SK-N-SH (cell line): ENCODE data around the gene DDX39B. TPM values are rescaled to one million over a fixed set of nuclear protein-coding genes. Genes with fewer than 3 reads are reported as not detected.
A peak's percentile ranks its signal among the peaks of the same experiment; 100 is the strongest.

Source experiments
- CTCF ChIA-PET: fragments of 300-600, 350-600 bp; formaldehyde crosslinking; extraction: SDS; loops from one replicate; lab custom pipeline; 2021; lab: Yijun Ruan, JAX
- POLR2A ChIA-PET: fragments of 350-600 bp; sonication (Branson Sonifier 250); formaldehyde crosslinking; extraction: SDS; loops from one replicate; lab custom pipeline; 2020; ENCODE audit warnings: antibody characterized with exemption, inconsistent platforms; lab: Yijun Ruan, JAX
- DNase-seq: peaks from one replicate; pipeline ENCODE4 v3.0.0; 2012
- H2AFZ ChIP-seq: fragments of 200-600 bp; sonication (generic); 2 replicates; pipeline ENCODE4 v1.8.1; 2016; ENCODE audit warnings: antibody characterized with exemption, mild to moderate bottlenecking, low read depth
- H3F3A ChIP-seq: fragments of 200-600 bp; sonication (generic); replicated peaks from 2 replicates; pipeline ENCODE3; 2016; ENCODE audit warnings: antibody characterized with exemption, mild to moderate bottlenecking; ENCODE audit not compliant: insufficient read depth
- H3K27ac ChIP-seq, 2 experiments: fragments of 200-500 bp in 1 of 2; fragments of 200-600 bp in 1 of 2; sonication (Bioruptor generic) in 1 of 2; sonication (generic), shearing (Covaris generic) in 1 of 2; 2 replicates each; pipeline versions ENCODE4 v1.5.1 to v1.6.1; 2014 to 2016; ENCODE audit warnings: low read depth in 2 of 2, inconsistent platforms in 1 of 2, low read length in 1 of 2, mild to moderate bottlenecking in 1 of 2, mixed read lengths in 1 of 2
- H3K27me3 ChIP-seq: fragments of 200-600 bp; sonication (generic), shearing (Covaris generic); 2 replicates; pipeline ENCODE4 v1.6.1; 2016; ENCODE audit warnings: mixed run types; ENCODE audit not compliant: insufficient read depth
- H3K36me3 ChIP-seq, 2 experiments: fragments of 200-500 bp in 1 of 2; fragments of 200-600 bp in 1 of 2; sonication (Bioruptor generic) in 1 of 2; sonication (generic) in 1 of 2; replicated peaks in 1 of 2; 2 replicates each; pipeline versions ENCODE3 to v1.5.1; 2014 to 2016; ENCODE audit warnings: low read length in 1 of 2, mild to moderate bottlenecking in 1 of 2; ENCODE audit not compliant: insufficient read depth in 2 of 2, control insufficient read depth in 1 of 2
- H3K4me1 ChIP-seq, 2 experiments: fragments of 200-500 bp in 1 of 2; fragments of 200-600 bp in 1 of 2; sonication (Bioruptor generic) in 1 of 2; sonication (generic), shearing (Covaris generic) in 1 of 2; 2 replicates each; pipeline versions ENCODE4 v1.5.1 to v1.6.1; 2014 to 2016; ENCODE audit warnings: low read depth in 1 of 2, low read length in 1 of 2, mixed run types in 1 of 2; ENCODE audit not compliant: insufficient read depth in 2 of 2, control insufficient read depth in 1 of 2
- H3K4me2 ChIP-seq: fragments of 200-600 bp; sonication (generic), shearing (Covaris generic); 2 replicates; pipeline ENCODE4 v1.6.1; 2017; ENCODE audit warnings: mixed run types
- H3K4me3 ChIP-seq, 2 experiments: fragments of 200-500 bp in 1 of 2; fragments of 200-600 bp in 1 of 2; sonication (Bioruptor generic) in 1 of 2; sonication (generic), shearing (Covaris generic) in 1 of 2; 2 replicates each; pipeline versions ENCODE4 v1.5.1 to v1.8.1; 2014 to 2016; ENCODE audit warnings: low read depth in 2 of 2, inconsistent platforms in 1 of 2, low read length in 1 of 2, mild to moderate bottlenecking in 1 of 2, mixed read lengths in 1 of 2, moderate library complexity in 1 of 2
- H3K79me2 ChIP-seq: fragments of 200-600 bp; sonication (generic); 2 replicates; pipeline ENCODE4 v1.8.1; 2017; ENCODE audit warnings: mild to moderate bottlenecking; ENCODE audit not compliant: insufficient read depth
- H3K9ac ChIP-seq: fragments of 200-600 bp; sonication (generic); 2 replicates; pipeline ENCODE4 v1.6.1; 2017; ENCODE audit warnings: mixed run types
- H3K9me2 ChIP-seq: fragments of 200-600 bp; sonication (generic); 2 replicates; pipeline ENCODE4 v1.6.1; 2017; ENCODE audit warnings: mixed run types
- H3K9me3 ChIP-seq: fragments of 200-600 bp; sonication (generic); 2 replicates; pipeline ENCODE4 v1.6.1; 2017; ENCODE audit warnings: mixed run types, mild to moderate bottlenecking, moderate library complexity
- H4K20me1 ChIP-seq: fragments of 200-600 bp; sonication (generic); 2 replicates; pipeline ENCODE4 v1.6.1; 2017; ENCODE audit warnings: mild to moderate bottlenecking, mixed run types; ENCODE audit not compliant: insufficient read depth
- CHD2 ChIP-seq: fragments of 150-350 bp; IDR thresholded peaks from 2 replicates; pipeline ENCODE4 v1.6.1; 2018; ENCODE audit warnings: low read length; ENCODE audit not compliant: partially characterized antibody
- CTCF ChIP-seq: fragments of 200-600 bp; sonication (generic); IDR thresholded peaks from 2 replicates; pipeline ENCODE4 v1.6.1; 2017; ENCODE audit warnings: antibody characterized with exemption, mild to moderate bottlenecking, moderate library complexity
- EZH2phosphoT487 ChIP-seq: fragments of 200-600 bp; sonication (generic); IDR thresholded peaks from 2 replicates; pipeline ENCODE4 v1.6.1; 2017; ENCODE audit warnings: low read depth, mixed run types, mild to moderate bottlenecking, antibody characterized with exemption, moderate library complexity, borderline replicate concordance
- FOXM1 ChIP-seq: IDR thresholded peaks from 2 replicates; pipeline ENCODE4 v1.4.0; 2012; ENCODE audit warnings: low read depth, mild to moderate bottlenecking
- GABPA ChIP-seq: IDR thresholded peaks from 2 replicates; pipeline ENCODE4 v1.4.0; 2012; ENCODE audit warnings: low read depth, mild to moderate bottlenecking
- GATA2 ChIP-seq: sonication (generic); formaldehyde crosslinking; IDR thresholded peaks from 2 replicates; pipeline ENCODE4 v1.5.0; 2020; ENCODE audit warnings: mild to moderate bottlenecking, missing genetic modification reagents
- IRF3 ChIP-seq: fragments of 150-350 bp; IDR thresholded peaks from 2 replicates; pipeline ENCODE4 v1.6.1; 2016; ENCODE audit warnings: mild to moderate bottlenecking, low read depth, low read length
- JUND ChIP-seq: IDR thresholded peaks from 2 replicates; pipeline ENCODE4 v1.4.0; 2012
- MEF2A ChIP-seq: IDR thresholded peaks from 2 replicates; pipeline ENCODE4 v1.4.0; 2012; ENCODE audit warnings: low read depth, borderline replicate concordance
- NFIC ChIP-seq: IDR thresholded peaks from 2 replicates; pipeline ENCODE4 v1.4.0; 2012; ENCODE audit warnings: borderline replicate concordance
- PBX3 ChIP-seq: IDR thresholded peaks from 2 replicates; pipeline ENCODE4; 2012
- POLR2AphosphoS5 ChIP-seq: IDR thresholded peaks from 2 replicates; pipeline ENCODE4 v1.6.1; 2012; ENCODE audit warnings: low read depth, low read length
- RAD21 ChIP-seq: IDR thresholded peaks from 2 replicates; pipeline ENCODE4 v1.6.1; 2012; ENCODE audit warnings: mild to moderate bottlenecking, low read length
- REST ChIP-seq: IDR thresholded peaks from 2 replicates; pipeline ENCODE4 v1.6.1; 2012; ENCODE audit warnings: mild to moderate bottlenecking, low read depth, low read length, moderate library complexity
- RXRA ChIP-seq: IDR thresholded peaks from 2 replicates; pipeline ENCODE4 v1.4.0; 2012; ENCODE audit warnings: low read depth, mild to moderate bottlenecking, borderline replicate concordance
- SIN3A ChIP-seq: IDR thresholded peaks from 2 replicates; pipeline ENCODE4 v1.6.1; 2012; ENCODE audit warnings: low read depth, mild to moderate bottlenecking, low read length, moderate library complexity, borderline replicate concordance
- SMC3 ChIP-seq: IDR thresholded peaks from 2 replicates; pipeline ENCODE4 v1.6.1; 2012; ENCODE audit warnings: low read depth, low read length, improper control_type of control experiment
- TEAD4 ChIP-seq: IDR thresholded peaks from 2 replicates; pipeline ENCODE4 v1.4.0; 2012; ENCODE audit warnings: mild to moderate bottlenecking, borderline replicate concordance; ENCODE audit not compliant: insufficient read depth
- YY1 ChIP-seq: IDR thresholded peaks from 2 replicates; pipeline ENCODE4 v1.4.0; 2012; ENCODE audit warnings: low read depth, mild to moderate bottlenecking
- WGBS: methylation state at CpG from one replicate; pipeline ENCODE4 v1.1.6; 2017; ENCODE audit warnings: low lambda C conversion rate; 5-methylcytosine and 5-hydroxymethylcytosine counted together
- polyA plus RNA-seq, 3 experiments: library from polyadenylated mRNA; depleted of rRNA; stranded (reverse); fragments of >200 nt; gene quantifications; 2 replicates each; pipeline ENCODE4 v1.2.3, GENCODE V29; 2012

The DDX39B gene
- polyA plus RNA-seq, 1 of the 3 experiments (the other 2 are of a cell fraction), result 502 TPM

- TF ChIP-seq PBX3 (no peak), YY1 (no peak), CHD2 (no peak), RXRA (no peak), SMC3 (no peak), MEF2A (no peak), SIN3A (no peak)
Observed at GRCh38 chr6:31521835-31522234, 20.0 kb downstream of the DDX39B start (continued).

GRCh38 chr6:31513456-31514165 lies 28.2 kb downstream of the DDX39B start:
- no peaks in the 10 kb centered on the region for H3K36me3 ChIP-seq
- no peak overlapping the region for H3K4me3 ChIP-seq
- no peaks in the 10 kb centered on the region for H3K9me3 ChIP-seq
- H3K9ac ChIP-seq, result no peak overlapping the region
- no peak for DNase-seq
- no peaks in the 10 kb centered on the region for H3K9me2 ChIP-seq
- no peak overlapping the region for H2AFZ ChIP-seq
- peaks cover 0 to 3% of the 10 kb centered on the region in 2 experiments; a peak in 1 of 4 replicates for H3K4me1 ChIP-seq
- no peak for TF ChIP-seq IRF3
- TF ChIP-seq RAD21, result no peak
- TF ChIP-seq GABPA, result no peak
- TF ChIP-seq TEAD4, result no peak
- TF ChIP-seq EZH2phosphoT487, result no peak
- TF ChIP-seq NFIC, result no peak
- WGBS, result 27% methylated on average over 5 of the region's 5 CpGs
- peak overlapping the region in 1 of 2 experiments; percentile 5; a peak in 1 of 4 replicates for H3K27ac ChIP-seq
- CTCF ChIA-PET, result interaction anchor here (0.6 kb wide), 1 partner anchor 18 kb away, joined by 3 read pairs; no protein-coding TSS in a partner anchor
- H3F3A ChIP-seq, result peaks cover 5% of the 10 kb centered on the region
- no peaks in the 10 kb centered on the region for H4K20me1 ChIP-seq
- H3K4me2 ChIP-seq, result no peak overlapping the region
- POLR2A ChIA-PET, result no interaction called here
- no peaks in the 10 kb centered on the region for H3K79me2 ChIP-seq
- H3K27me3 ChIP-seq, result peaks cover 17% of the 10 kb centered on the region; the same call in 1 of the 2 replicates

- peaks cover 0 to 3% of the 10 kb centered on the region in 2 experiments; a peak in 1 of 4 replicates for H3K4me1 ChIP-seq
- ChIA-PET POLR2A (no interaction called here), CTCF (no interaction called here)
- H3K79me2 ChIP-seq, result no peaks in the 10 kb centered on the region
- no peaks in the 10 kb centered on the region for H4K20me1 ChIP-seq
- no peak overlapping the region for H3K4me2 ChIP-seq
- no peaks in the 10 kb centered on the region for H3K36me3 ChIP-seq
- H3K9me3 ChIP-seq, result no peaks in the 10 kb centered on the region
- no peak overlapping the region for H3K9ac ChIP-seq
- no peaks in the 10 kb centered on the region for H3K9me2 ChIP-seq
- H3K27me3 ChIP-seq, result peaks cover under 1% of the 10 kb centered on the region; the same call in 1 of the 2 replicates
- no peak overlapping the region for H3K4me3 ChIP-seq
- H3F3A ChIP-seq, result peaks cover 5% of the 10 kb centered on the region
- DNase-seq, result no peak
- 38% methylated on average over 4 of the region's 4 CpGs for WGBS
- no peak overlapping the region for H3K27ac ChIP-seq
- no peak overlapping the region for H2AFZ ChIP-seq
- TF ChIP-seq CTCF, result no peak
- no peak for TF ChIP-seq FOXM1
- TF ChIP-seq REST, result no peak
- no peak for TF ChIP-seq RAD21
- TF ChIP-seq GABPA, result no peak
- TF ChIP-seq POLR2AphosphoS5, result no peak
- TF ChIP-seq JUND, result no peak
- no peak for TF ChIP-seq TEAD4
- TF ChIP-seq GATA2 (CRISPR knock-in tag), result no peak
Observed at GRCh38 chr6:31510007-31510406, 31.8 kb downstream of the DDX39B start.
